ENCODE measurements around the gene C6. TPM values are rescaled to one million over a fixed set of nuclear protein-coding genes. Genes with fewer than 3 reads are reported as not detected.

The C6 gene
- total RNA-seq, 4 donors from 2014 or later = 9.6 to 37.6 (median 15.0) TPM

DNA sequence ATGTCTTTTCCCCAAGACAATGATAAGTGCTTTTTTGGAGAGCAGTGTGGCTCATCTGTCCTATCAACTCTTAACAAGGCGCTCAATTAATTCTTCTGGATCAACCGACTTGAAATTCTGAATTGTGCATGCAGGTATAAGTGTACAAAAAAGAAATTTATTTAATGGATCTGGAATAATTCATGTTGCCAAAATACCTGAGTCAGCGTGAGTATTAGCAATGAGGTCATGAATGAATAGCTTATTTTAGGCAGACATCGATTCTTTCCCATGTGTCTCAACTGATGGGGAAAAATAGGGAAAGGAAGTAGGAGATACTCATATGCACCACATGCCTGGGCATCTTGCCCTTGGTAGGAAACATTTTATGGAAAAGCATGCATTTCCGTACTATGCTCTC is 68.0 kb downstream of the C6 start:
- Histone ChIP-seq H3K27me3 (no peaks in the 10 kb centered on the region), H3K4me3 (no peak overlapping the region), H3K4me1 (no peaks in the 10 kb centered on the region), H3K36me3 (no peaks in the 10 kb centered on the region), H3K9me3 (peaks cover 0 to 2% (median 0%) of the 10 kb centered on the region in 4 donors), H3K27ac (no peak overlapping the region)
- no peak for DNase-seq (ENCODE audit: low spot score in 2 of 2)
- WGBS, 2 donors = 93 to 95% methylated on average over 5 of the region's 5 CpGs
- no peak for TF ChIP-seq EP300 (IDR thresholded peaks at IDR 0.05)
- TF ChIP-seq, protein P1, sequence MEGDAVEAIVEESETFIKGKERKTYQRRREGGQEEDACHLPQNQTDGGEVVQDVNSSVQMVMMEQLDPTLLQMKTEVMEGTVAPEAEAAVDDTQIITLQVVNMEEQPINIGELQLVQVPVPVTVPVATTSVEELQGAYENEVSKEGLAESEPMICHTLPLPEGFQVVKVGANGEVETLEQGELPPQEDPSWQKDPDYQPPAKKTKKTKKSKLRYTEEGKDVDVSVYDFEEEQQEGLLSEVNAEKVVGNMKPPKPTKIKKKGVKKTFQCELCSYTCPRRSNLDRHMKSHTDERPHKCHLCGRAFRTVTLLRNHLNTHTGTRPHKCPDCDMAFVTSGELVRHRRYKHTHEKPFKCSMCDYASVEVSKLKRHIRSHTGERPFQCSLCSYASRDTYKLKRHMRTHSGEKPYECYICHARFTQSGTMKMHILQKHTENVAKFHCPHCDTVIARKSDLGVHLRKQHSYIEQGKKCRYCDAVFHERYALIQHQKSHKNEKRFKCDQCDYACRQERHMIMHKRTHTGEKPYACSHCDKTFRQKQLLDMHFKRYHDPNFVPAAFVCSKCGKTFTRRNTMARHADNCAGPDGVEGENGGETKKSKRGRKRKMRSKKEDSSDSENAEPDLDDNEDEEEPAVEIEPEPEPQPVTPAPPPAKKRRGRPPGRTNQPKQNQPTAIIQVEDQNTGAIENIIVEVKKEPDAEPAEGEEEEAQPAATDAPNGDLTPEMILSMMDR (IDR thresholded peaks at IDR 0.05) = no peak
- no peak for TF ChIP-seq POLR2A (IDR thresholded peaks at IDR 0.05)

GRCh38 chr5:41143131-41143901 is 70.0 kb downstream of the C6 start:
- peaks cover 0 to 8% (median 0%) of the 10 kb centered on the region in 4 donors for H3K9me3 ChIP-seq
- WGBS, 2 donors = 65 to 88% methylated on average over 3 of the region's 3 CpGs
- no peaks in the 10 kb centered on the region for H3K4me1 ChIP-seq

GRCh38 chr5:41127967-41128690 is 85.2 kb downstream of the C6 start:
- Histone ChIP-seq H3K4me3 (no peak overlapping the region), H3K36me3 (no peaks in the 10 kb centered on the region), H3K4me1 (no peaks in the 10 kb centered on the region), H3K9me3 (no peaks in the 10 kb centered on the region), H3K27ac (no peak overlapping the region), H3K27me3 (no peaks in the 10 kb centered on the region)
- WGBS, 2 donors = 7 to 29% methylated on average over 1 of the region's 1 CpG
- no peak for TF ChIP-seq POLR2A (IDR thresholded peaks at IDR 0.05)
- DNase-seq (ENCODE audit: low spot score in 2 of 2) = no peak

More at GRCh38 chr5:41143131-41143901, 70.0 kb downstream of the C6 start:
- H3K27me3 ChIP-seq = no peaks in the 10 kb centered on the region
- H3K4me3 ChIP-seq = no peak overlapping the region
- TF ChIP-seq, protein P1 (IDR thresholded peaks at IDR 0.05) = no peak
- TF ChIP-seq EP300 (IDR thresholded peaks at IDR 0.05) = no peak
- TF ChIP-seq POLR2A (IDR thresholded peaks at IDR 0.05) = no peak
- no peak for DNase-seq (ENCODE audit: low spot score in 2 of 2)
- H3K27ac ChIP-seq = no peak overlapping the region
- no peaks in the 10 kb centered on the region for H3K36me3 ChIP-seq

DNA sequence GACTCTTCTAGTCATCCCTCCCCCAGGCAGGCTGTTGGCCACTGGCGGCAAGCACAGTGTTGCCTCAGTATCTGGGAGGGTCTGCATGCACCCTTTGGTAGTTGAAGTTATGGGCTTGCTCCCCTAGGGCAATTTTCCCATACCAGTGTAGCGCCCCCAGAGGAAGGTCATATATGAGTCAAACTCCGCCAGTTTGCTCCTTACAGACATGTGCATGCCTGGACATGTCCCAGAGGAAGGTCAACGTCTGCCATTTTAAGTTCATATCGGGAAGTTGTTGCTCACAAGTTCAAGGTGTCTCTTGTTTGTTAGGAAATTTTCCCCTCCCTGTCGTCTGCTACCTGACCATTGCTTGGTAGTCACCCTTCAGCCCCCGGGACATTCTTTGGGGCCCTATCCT is 90.9 kb downstream of the C6 start:
- H3K4me3 ChIP-seq = no peak overlapping the region
- TF ChIP-seq POLR2A (IDR thresholded peaks at IDR 0.05) = no peak
- no peak for TF ChIP-seq EP300 (IDR thresholded peaks at IDR 0.05)
- 84 to 89% methylated on average over 7 of the region's 7 CpGs for WGBS, 2 donors

DNA sequence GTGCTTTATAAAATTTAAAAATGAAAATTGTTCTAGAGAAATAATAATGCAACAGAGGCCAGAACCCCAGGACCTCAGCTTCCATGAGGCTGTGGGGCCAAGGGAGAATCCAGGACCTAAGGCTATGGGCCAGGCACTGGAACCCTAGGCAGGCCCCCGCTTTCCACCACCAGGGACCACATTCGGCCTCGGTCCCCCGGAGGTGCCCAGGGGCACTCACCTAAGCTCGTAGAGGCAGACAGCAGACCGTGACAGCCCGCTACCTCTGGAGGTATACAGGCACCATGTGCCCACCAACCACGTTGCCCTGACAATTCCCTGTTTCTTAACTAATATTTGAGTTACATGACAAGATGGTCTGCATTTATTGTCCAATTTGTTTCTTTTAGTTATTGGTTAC is 92.7 kb downstream of the C6 start:
- Histone ChIP-seq H3K36me3 (no peaks in the 10 kb centered on the region), H3K4me1 (no peaks in the 10 kb centered on the region), H3K27ac (no peak overlapping the region), H3K9me3 (no peaks in the 10 kb centered on the region), H3K4me3 (no peak overlapping the region), H3K27me3 (no peaks in the 10 kb centered on the region)
- DNase-seq (ENCODE audit: low spot score in 2 of 2) = no peak
- TF ChIP-seq, protein P1 (IDR thresholded peaks at IDR 0.05) = no peak
- no peak for TF ChIP-seq POLR2A (IDR thresholded peaks at IDR 0.05)
- TF ChIP-seq EP300 (IDR thresholded peaks at IDR 0.05) = no peak
- WGBS, 2 donors = 90 to 93% methylated on average over 8 of the region's 8 CpGs

More for the DNA sequence above, 90.9 kb downstream of the C6 start:
- H3K9me3 ChIP-seq = no peaks in the 10 kb centered on the region
- H3K27me3 ChIP-seq = no peaks in the 10 kb centered on the region
- H3K36me3 ChIP-seq = no peaks in the 10 kb centered on the region
- H3K4me1 ChIP-seq = no peaks in the 10 kb centered on the region
- no peak overlapping the region for H3K27ac ChIP-seq
- DNase-seq (ENCODE audit: low spot score in 2 of 2) = no peak

DNA sequence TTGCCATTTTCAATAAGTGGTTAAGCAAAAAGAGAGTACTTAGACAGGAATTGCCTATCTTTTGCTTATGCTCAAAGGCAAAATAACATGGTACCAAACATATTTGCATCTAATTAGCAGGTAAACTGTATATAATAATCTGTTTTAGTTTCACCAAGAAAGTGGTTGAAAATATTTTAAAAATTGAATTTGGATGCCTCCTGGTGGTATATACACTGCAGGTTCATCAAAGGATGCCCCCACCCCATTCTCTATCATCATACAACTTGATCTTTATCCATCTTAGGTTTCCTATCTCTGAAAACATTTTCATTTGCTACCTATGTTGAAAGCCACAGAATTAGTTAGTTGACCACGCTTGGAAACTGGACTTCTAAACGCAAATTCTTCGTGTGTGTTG is 95.2 kb downstream of the C6 start:
- no peaks in the 10 kb centered on the region for H3K4me1 ChIP-seq
- TF ChIP-seq, protein P1 (IDR thresholded peaks at IDR 0.05) = no peak
- no peak for TF ChIP-seq EP300 (IDR thresholded peaks at IDR 0.05)
- H3K27me3 ChIP-seq = no peaks in the 10 kb centered on the region
- DNase-seq (ENCODE audit: low spot score in 2 of 2) = no peak
- no peak overlapping the region for H3K27ac ChIP-seq
- H3K4me3 ChIP-seq = no peak overlapping the region
- no peaks in the 10 kb centered on the region for H3K36me3 ChIP-seq
- no peaks in the 10 kb centered on the region for H3K9me3 ChIP-seq
- WGBS, 2 donors = 90 to 96% methylated on average over 3 of the region's 3 CpGs
